Glutamatergic neuron (in vitro differentiated cells): ENCODE results near the gene HOXD8. TPM values are rescaled to one million over a fixed set of nuclear protein-coding genes. Genes with fewer than 3 reads are reported as not detected.

Experiments used
- DNase-seq: peaks from one replicate; pipeline ENCODE4 v3.0.0; 2022
- H3K27ac Mint-ChIP-seq: one replicate; pipeline ENCODE4 v1.8.0; 2020; ENCODE audit warnings: mild to moderate bottlenecking, mixed read lengths, inconsistent platforms; ENCODE audit not compliant: unreplicated experiment
- H3K27me3 Mint-ChIP-seq: one replicate; pipeline ENCODE4 v1.8.0; 2020; ENCODE audit warnings: mild to moderate bottlenecking, moderate library complexity, mixed read lengths, inconsistent platforms; ENCODE audit not compliant: unreplicated experiment
- H3K36me3 Mint-ChIP-seq: one replicate; pipeline ENCODE4 v1.8.0; 2020; ENCODE audit warnings: mild to moderate bottlenecking, mixed read lengths, inconsistent platforms; ENCODE audit not compliant: unreplicated experiment
- H3K4me1 Mint-ChIP-seq: one replicate; pipeline ENCODE4 v1.8.0; 2020; ENCODE audit warnings: mild to moderate bottlenecking, low read depth, mixed read lengths, inconsistent platforms; ENCODE audit not compliant: unreplicated experiment
- H3K4me3 Mint-ChIP-seq: one replicate; pipeline ENCODE4 v1.8.0; 2020; ENCODE audit warnings: mild to moderate bottlenecking, mixed read lengths, inconsistent platforms; ENCODE audit not compliant: unreplicated experiment
- H3K9me3 Mint-ChIP-seq: one replicate; pipeline ENCODE4 v1.8.0; 2020; ENCODE audit warnings: mild to moderate bottlenecking, moderate library complexity, mixed read lengths, inconsistent platforms; ENCODE audit not compliant: unreplicated experiment
- CTCF ChIP-seq: fragments of 200-600 bp; sonication (generic); IDR thresholded peaks from one replicate; pipeline ENCODE4 v1.5.0; 2021; ENCODE audit not compliant: partially characterized antibody, unreplicated experiment
- long read RNA-seq: library from polyadenylated mRNA; unstranded; transcript quantifications from one replicate; pipeline ENCODE4 v2.0.0, GENCODE V29; 2020; ENCODE audit not compliant: unreplicated experiment
- total RNA-seq: library from RNA; stranded (reverse); fragmentation: NEBNext Ultra II Directional; extraction: Animal tissue kit (Norgen Biotek cat#: 25700); gene quantifications from one replicate; pipeline ENCODE4 v1.2.1, GENCODE V29; 2021; ENCODE audit not compliant: unreplicated experiment

HOXD8 gene
- 0.27 TPM for total RNA-seq
- long read RNA-seq: 0 reads

DNA sequence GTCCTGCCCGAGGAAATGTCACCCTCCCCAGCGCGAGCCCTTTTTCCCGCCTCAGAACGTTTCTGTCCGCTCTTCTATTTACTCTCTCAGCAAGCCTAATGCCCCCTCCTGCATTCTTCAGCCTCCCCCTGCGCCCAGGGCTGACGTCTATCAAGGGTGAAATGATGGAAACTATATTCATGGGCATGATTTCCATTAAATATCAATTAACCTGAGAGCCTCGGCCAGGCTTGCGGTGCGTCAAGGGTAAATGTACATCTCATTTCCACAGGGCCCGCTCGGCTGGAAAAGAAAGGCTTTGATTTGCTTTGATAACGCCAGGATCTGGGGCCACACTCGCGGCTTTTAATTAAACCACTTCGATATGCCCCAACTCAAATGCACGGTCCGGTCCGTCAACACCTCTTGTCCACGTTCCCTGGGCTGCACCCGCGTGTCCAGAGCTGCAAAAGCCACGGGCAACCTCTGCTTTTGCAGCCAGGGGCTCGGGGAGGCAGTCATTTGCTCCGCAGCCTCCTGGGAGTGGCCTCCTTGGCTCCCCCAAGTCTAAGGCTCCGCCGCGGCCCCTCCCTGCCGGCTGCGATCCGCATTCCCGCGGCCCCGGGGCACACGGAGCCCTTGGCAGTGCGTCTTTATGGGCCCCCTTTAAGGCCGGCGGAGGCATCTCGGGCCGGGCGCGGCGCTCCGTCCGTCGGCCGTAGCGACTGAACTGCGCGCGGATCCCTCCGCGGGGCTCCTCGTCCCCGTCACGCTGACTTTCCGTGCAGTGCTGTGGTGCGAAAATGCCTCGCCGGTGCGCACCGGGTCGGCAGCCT, at the start of gene HOXD8:
HOXD8 (plus strand) TSS at position 724 of the 815 bp plus-strand sequence. CDS start 662 bp downstream, outside the sequence.
- DNase-seq: peak; percentile 75
- peaks cover 7% of the 10 kb centered on the region for H3K4me1 Mint-ChIP-seq
- H3K9me3 Mint-ChIP-seq: peaks cover 29% of the 10 kb centered on the region
- peak within 1 kb of the TSS; percentile 44 for H3K27ac Mint-ChIP-seq
- H3K27me3 Mint-ChIP-seq: peaks cover 58% of the 10 kb centered on the region
- H3K4me3 Mint-ChIP-seq: peak within 1 kb of the TSS; percentile 81
- TF ChIP-seq CTCF: no peak
- H3K36me3 Mint-ChIP-seq: no peaks in the 10 kb centered on the region

GRCh38 chr2:176079831-176080539, 49.5 kb upstream of the HOXD8 start:
- peak; percentile 99 for TF ChIP-seq CTCF
- Mint-ChIP-seq H3K4me3 (peak overlapping the region; percentile 99), H3K27me3 (peaks cover 42% of the 10 kb centered on the region), H3K36me3 (no peaks in the 10 kb centered on the region), H3K4me1 (peaks cover 25% of the 10 kb centered on the region), H3K9me3 (peaks cover 33% of the 10 kb centered on the region), H3K27ac (no peak overlapping the region)
- DNase-seq: peak; percentile 94

DNA sequence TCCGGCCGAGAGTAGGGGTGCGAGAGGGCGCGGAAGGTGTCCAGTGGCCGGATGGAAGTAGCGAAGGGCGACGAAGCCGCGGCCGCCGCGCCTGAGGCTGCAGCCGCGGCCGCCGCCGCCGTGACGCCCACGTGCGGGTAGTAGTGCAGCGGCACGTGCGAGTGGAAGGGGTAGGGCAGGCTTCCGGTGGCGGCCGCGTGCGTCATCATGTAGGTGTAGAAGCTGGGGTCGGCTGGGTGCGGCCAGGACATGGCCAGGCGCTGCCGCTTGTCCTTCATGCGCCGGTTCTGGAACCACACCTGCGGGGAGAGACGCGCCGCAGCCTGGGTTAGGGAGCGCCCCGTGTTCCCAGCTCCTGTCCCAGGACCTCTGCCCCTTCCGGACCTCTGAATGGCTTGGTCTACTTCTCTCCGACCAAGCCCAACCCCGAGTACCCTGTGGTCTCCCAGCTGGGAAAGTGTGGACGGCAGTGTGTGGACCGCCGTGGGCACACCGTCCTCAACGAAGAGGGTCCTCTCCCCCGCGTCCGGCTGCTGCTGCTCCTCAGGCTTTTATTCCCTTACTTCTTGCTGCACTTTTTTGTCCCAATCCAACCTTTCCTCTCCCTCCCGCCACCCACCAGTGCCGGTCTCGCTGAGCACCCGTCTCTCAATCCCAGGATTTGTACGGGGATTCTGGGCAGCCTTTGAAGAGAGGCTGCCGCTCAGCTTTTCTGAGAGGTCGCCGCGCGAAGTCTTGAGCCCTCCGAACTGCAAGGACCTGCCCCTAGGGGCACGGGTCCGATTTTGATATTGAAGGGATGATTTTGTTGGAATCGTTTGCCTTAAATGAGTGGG, 48.7 kb upstream of the HOXD8 start:
- Mint-ChIP-seq H3K36me3 (no peaks in the 10 kb centered on the region), H3K9me3 (peaks cover 30% of the 10 kb centered on the region), H3K27ac (no peak overlapping the region), H3K27me3 (peaks cover 43% of the 10 kb centered on the region), H3K4me3 (peak overlapping the region; percentile 82), H3K4me1 (peaks cover 26% of the 10 kb centered on the region)
- no peak for TF ChIP-seq CTCF
- DNase-seq: peak; percentile 56

DNA sequence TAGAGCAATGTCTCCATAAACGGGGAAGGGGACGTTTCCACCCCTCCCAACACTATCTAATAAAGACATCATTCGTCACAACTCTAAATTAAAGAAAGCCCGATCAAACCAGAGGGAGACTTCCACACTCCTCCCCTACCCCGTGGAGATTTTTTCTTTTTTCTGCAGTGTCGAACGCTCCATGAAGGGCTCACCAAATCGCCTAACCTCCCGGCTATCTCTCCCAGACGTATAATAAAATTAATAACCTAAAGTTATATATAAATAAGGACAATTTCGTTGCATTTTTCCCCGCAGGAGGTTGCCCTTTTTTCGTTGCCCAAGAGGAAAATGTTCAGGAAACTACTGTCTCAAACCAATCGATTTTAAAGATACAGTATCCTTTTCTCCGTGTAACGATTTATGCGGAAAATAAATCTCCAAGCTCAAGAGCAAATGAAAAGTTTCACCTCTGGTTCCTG, 48.1 kb upstream of the HOXD8 start:
- no peaks in the 10 kb centered on the region for H3K36me3 Mint-ChIP-seq
- DNase-seq: no peak
- peaks cover 47% of the 10 kb centered on the region for H3K27me3 Mint-ChIP-seq
- H3K27ac Mint-ChIP-seq: no peak overlapping the region
- TF ChIP-seq CTCF: no peak
- H3K4me1 Mint-ChIP-seq: peaks cover 21% of the 10 kb centered on the region
- H3K4me3 Mint-ChIP-seq: peak overlapping the region; percentile 82
- peaks cover 29% of the 10 kb centered on the region for H3K9me3 Mint-ChIP-seq
